Adrenal gland (tissue), 5 donors: ENCODE results near the gene SFMBT1.

Source experiments
- CTCF ChIP-seq, 6 experiments: fragments of 450-650 bp in 4 of 6; fragments of 200-600 bp in 2 of 6; sonication (generic) in 1 of 6; IDR thresholded peaks; 1 replicate in 5 of 6; 2 replicates in 1 of 6; pipeline versions ENCODE4 v1.5.1 to v1.8.0; 2016 to 2021; ENCODE audit warnings: antibody characterized with exemption in 6 of 6, mild to moderate bottlenecking in 2 of 6, moderate library complexity in 1 of 6
- POLR2A ChIP-seq, 2 donors: fragments of 450-650 bp; IDR thresholded peaks; one replicate each; pipeline ENCODE4 v1.6.1; 2017; ENCODE audit warnings: antibody characterized with exemption in 2 of 2, mild to moderate bottlenecking in 2 of 2, moderate library complexity in 1 of 2
- donor health status: DM: no; HTN: no; CAD: no.

- TF ChIP-seq CTCF (IDR thresholded peaks at IDR 0.05) (no peak), POLR2A (IDR thresholded peaks at IDR 0.05) (no peak)
Measured at GRCh38 chr3:52886049-52886730, 159.7 kb downstream of the SFMBT1 start.
